Stimulated activated CD4-positive, alpha-beta T cell treated with anti-CD3 and anti-CD28 coated beads, Interleukin-1b, Interleukin-23, amount 100 ng/mL, for 1 hour (primary cell): ENCODE results near the gene HSPA12A.

Experiments
- DNase-seq, 2 donors: peaks; one replicate each; pipeline ENCODE4 v3.0.0-alpha.2; 2020; ENCODE audit warnings: low read depth in 2 of 2

Gene HSPA12A

DNA sequence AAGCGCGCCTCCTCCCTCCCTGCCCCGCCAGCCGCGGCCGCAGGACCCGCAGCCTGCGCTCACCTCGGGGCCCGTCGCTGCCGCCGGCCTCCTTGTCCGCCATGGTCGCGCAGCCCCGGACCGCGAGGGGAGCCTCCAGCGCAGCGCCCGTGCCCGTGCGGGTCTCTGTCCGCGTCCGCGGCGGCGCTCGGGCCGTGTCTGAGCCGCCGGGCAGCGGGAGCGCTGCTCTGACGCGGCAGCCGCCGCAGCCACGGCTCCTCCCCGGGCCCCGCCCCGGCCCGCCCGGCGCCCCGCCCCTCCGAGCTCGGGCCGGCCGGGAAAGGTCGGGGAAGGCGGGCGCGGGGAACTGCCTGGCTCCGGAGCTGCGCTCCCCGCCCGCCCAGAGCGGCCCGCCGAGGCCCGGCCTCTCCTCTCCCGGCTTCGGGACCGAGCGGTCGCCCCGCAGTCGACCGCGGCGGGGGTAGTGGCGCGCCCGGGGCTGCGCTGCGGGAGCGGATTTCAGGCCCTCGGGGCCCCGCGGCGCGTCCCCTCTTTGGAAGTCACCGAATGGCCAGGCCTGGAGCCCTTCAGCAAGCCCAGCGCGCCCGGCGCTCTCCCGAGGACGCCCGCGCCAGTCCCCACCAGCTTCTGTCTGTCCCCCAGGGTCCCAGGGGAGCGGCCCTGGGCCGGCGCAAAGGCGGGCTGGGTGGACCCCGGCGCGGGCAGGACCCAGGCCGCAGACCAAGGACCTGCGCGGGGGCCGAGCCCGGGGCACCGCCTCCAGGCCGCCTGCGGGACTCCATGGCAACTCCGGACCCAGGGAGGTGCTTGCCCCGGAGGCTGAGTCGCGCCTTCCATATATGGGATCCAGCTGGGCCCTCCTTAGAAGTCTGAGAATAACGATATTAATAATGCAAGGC is at the start of gene HSPA12A:
Gene HSPA12A, minus strand, starts transcription at position 200 of the 899 bp plus-strand sequence. Its CDS starts 97 bp downstream, at position 103.
- peak in 1 of 2 donors; percentile 40 for DNase-seq

DNA sequence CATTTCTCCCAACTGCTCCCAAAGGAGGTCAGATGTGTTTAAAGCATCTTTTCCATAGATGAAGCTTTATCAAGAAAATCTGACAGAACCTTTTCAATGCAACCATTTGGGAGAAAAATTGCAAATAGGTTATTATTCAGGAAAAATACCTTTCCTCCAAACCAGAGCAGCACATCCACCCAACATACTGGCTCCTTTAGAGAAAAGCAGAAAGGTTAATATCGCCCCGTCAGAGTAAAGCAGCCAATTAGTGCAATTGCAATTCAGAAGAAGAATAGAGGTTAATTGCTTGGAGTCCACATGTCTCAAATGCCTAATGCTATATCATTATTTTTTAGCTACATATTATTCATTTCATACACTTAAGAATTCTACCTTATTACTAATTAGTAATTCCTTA is 48.9 kb upstream of the HSPA12A start:
- DNase-seq = no peak

DNA sequence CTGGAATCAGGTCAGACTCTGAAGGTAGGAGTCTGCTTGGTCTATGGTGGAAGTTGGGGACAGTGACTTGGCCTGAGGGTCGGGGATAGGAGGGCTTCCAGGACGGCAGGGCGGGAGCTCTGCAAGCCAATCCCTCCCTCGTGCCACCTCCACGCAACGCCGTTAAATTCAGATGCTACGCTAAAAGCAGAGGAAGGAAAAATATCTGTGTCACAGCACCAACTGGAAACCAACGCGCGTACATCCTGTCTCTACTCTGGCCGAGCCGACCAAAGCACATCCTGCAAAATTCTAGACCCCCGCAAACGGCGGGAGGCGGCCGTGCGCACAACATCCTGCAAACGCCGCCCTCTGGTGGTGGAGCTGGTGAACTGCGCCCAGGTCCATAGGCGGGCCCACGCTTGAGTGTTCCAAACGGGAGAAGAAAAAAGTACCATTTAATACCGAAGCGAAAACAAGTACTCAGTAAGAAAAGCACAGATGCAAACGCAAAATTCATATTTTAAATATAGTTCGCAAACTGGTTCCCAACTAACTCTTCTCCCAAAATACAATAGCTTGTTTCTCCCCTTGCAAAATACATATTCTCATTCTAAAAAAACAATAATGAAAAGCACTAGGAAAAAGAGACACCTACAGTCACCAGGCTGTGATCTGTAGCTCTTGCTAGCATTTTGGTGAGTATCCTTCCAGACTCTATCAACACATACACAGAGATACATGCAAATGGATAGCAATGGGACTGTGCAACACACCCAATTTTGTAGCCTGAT is 45.7 kb upstream of the HSPA12A start:
- DNase-seq = peak; percentile 41 to 52

- no peak for DNase-seq
These were observed 44.8 kb upstream of the HSPA12A start for GRCh38 chr10:116787053-116787659.

DNA sequence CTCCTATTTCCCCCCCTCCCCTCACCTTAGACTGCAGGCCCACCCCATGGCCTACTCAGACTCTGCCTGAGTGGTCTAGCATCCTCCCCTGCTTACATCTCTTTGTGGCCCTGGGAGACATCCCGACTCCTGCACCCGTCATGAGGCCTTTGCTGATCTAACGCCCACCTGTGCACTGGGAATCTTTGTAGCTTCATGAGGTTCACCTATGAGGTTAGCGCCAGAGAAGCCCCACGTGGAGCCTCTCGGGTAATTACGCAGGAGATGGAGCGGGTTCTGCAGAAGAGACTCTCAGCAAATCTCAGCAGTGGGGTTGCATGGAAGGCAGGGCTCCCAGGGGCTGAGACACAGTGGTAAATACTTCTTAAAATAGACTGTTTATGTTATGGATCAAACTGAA is 43.5 kb upstream of the HSPA12A start:
- DNase-seq = no peak

- no peak for DNase-seq
These were observed 42.9 kb upstream of the HSPA12A start for GRCh38 chr10:116785282-116785681.

- DNase-seq = no peak
These were observed 42.3 kb upstream of the HSPA12A start for GRCh38 chr10:116784651-116785050.

- DNase-seq = no peak
These were observed 41.7 kb upstream of the HSPA12A start for GRCh38 chr10:116784035-116784434.

DNA sequence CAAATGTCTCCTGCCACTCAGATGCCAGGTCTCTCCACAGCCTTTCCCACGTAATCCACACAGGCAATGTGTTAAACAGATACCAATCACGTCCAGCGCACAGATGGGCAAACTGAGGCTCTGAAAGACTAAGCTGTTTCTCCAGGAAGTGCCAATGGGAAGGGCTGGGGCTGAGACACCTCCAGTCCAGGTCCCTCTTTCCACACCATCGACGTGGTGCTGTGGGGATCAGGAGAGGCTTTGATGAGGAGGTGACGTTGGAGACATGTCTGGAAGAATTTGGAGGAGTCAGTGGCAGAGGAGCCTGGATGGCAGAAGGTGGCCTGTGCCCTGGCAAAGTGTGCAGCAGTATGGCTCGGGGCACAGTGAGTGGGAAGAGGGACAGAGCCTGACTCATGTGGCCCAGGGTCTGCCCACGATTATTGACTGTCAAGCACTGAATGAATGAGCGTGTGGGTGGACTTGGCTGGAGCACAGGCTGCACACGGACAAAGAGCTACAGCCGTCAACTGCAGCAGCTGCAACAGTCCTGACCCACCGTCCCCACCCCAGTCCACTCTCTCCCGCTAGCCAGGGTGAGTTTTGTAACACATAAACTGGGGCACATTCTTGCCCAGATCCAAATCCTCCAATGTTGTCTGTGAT is 40.8 kb upstream of the HSPA12A start:
- no peak for DNase-seq

DNA sequence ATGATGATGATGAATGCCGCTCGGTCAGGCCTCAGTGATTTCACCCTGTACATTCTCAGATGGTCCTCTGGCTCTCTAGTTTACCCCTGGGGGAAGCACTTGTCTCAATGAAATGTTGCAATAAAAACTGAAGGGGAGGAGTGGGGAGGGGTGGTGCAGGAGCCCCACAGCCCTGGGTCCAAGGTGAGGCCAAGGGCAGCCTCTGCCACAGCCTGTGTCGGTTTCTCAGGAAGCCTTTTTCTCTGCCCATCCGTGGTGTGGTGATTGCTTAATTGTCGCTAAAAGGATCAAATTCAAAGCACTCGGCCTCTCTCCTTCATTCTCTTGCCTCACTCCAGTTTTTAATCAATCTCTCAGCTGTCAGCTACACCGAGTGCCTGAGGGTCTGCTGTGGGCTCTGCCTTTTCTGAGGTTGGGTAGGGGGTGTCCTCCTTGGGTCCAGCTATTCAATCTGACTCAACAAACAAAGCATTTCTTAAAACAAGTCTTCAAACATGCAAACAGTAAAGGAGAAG is 39.1 kb upstream of the HSPA12A start:
- no peak for DNase-seq

DNA sequence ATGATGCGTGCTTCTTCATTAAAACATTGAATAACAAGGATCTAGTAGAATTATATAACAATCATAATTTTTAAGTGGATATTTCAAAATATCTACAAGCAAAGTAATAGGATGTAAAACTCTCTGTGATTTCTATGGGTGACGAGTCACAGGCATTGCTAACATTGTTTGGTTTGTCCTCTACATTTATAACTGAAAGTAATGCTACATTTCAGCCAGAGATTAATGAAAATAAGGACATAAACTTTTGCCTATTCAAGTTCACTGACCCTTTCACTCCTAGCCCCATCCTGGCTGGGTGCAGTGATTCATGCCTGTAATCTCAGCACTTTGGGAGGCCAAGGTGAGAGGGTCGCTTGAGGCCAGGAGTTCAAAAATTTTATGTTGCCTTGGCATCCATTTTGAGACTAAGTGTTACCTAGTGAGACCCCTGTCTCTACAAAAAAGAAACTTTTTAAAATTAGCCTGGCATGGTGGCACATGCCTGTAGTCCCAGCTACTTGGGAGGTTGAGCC is 38.4 kb upstream of the HSPA12A start:
- DNase-seq = no peak

DNA sequence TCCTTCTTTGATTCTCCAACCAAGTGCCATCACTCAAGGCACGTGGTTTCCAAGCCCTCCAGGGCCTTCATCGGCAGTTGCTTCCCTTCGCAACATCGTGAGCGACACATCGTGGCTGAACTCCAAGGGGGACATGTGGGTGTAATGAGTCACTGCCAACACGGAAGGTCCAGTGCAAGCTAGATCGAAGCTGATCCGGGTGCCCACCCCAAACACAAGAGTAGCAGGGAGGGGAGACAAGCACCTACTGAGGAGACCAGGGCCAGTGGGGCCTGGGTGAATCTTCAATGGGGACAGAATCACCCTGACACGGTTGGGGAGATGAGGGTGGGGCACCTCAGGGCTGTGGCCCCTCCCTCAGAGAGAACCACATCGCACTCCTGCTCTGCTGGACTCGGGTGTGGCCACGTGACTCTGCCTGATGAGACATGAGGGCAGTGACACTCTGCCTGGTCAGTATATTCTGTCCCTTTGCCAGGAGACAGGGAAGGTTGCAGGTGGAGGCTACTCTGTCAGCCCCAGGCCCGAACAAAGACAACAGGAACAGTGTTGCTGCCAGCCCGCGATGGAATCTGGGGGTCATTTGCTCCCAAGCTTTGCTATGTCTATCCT is 36.8 kb upstream of the HSPA12A start:
- no peak for DNase-seq

DNA sequence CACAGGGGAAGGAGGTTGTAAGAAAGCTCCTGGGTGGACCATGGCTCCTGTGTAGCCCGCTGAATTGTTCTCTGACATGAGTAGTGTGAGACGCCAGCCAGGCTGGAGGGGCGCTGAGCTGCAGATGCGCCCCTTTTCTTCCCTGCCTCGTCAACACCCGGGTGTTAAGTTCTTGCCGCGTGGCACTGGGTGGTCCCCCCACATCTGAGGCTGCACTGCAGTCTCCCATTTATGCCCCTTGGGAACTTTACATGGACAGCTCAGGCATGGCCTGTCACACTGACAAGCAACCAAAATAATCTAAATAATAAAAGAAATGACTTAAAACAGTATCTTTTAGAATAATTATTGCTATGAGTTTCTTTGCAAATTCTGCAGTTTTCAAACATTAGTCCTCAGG is 34.6 kb upstream of the HSPA12A start:
- DNase-seq = no peak

- DNase-seq = no peak
These were observed 33.4 kb upstream of the HSPA12A start for GRCh38 chr10:116775488-116776400.

DNA sequence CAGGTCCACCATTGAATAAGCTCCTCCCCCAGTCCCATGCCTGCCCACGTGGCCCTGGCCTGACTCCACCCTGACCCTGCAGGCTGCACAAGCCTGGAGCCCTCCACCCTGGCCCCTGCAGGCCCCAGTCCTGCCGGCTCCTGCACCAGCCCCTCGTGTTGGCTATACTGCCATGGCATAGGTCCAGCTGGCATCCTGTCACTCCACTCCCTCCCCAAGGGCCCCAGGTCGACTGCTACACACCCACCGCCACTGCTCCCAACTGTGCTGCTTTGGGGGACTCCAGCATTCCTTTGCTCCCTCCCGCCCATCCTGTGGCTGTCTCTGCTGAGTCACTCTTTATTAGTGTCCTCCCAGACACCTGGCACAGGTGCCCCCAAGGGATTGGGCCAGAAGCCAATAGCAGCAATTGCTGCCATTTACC is 32.4 kb upstream of the HSPA12A start:
- DNase-seq = no peak

DNA sequence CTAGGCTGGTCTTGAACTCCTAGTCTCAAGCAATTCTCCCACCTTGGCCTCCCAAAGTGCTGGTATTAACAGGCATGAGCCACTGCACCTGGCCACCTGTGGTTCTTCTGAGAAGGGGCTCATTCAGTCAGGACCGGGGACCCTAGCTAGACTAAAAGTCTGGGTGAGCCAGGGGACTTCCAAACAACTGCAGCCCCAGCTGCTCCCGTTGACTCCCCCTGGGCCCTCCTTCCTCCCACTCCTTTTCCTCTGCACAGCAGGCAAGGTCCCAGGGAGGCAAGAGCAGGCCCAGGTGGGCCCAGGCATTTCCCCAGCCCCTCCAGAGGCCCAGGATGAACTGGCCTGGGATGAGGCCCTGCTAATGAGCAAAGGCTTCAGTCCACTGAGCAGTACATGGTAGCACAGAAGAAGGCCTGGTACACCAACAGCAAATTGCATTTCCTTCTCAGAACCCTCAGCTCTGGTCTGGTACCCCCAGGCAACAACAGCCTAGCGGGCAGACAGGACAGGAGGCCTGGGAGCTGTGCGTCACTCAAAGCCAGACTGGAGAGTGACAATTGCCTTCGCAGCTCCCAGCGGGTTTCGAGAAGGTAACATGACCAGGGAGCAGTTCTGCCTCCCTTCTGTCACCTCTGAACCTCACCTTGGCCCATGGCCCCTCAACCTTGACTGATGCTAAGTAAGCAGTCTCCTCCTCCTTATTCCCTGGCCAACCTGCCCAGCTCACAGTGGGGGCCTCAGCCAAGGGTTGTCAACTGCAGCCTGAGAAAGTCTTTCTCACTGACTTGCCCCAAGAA is 30.7 kb upstream of the HSPA12A start:
- no peak for DNase-seq

- DNase-seq = no peak
These were observed 29.7 kb upstream of the HSPA12A start for GRCh38 chr10:116771959-116772585.

GRCh38 chr10:116771101-116771958 is 29.0 kb upstream of the HSPA12A start:
- no peak for DNase-seq
